H1 (cell line): ENCODE data around the gene PAX7.

Experiments
- ATF2 ChIP-seq: IDR thresholded peaks from 2 replicates; pipeline ENCODE4 v1.6.1; 2012; ENCODE audit warnings: low read length, inconsistent platforms
- BCL11A ChIP-seq, 2 experiments: IDR thresholded peaks; one replicate each; pipeline ENCODE4 v1.6.1; 2011; ENCODE audit warnings: low read depth in 2 of 2, low read length in 2 of 2, mild to moderate bottlenecking in 2 of 2
- CREB1 ChIP-seq: IDR thresholded peaks from 2 replicates; pipeline ENCODE4 v1.6.1; 2012; ENCODE audit warnings: inconsistent platforms
- EP300 ChIP-seq, 2 experiments: IDR thresholded peaks; 1 replicate in 1 of 2; 2 replicates in 1 of 2; pipeline ENCODE4 v1.6.1; 2011 to 2012; ENCODE audit warnings: low read depth in 2 of 2, low read length in 2 of 2, mild to moderate bottlenecking in 2 of 2, borderline replicate concordance in 1 of 2, inconsistent platforms in 1 of 2, moderate library complexity in 1 of 2
- JUND ChIP-seq: IDR thresholded peaks from 2 replicates; pipeline ENCODE4 v1.6.1; 2011; ENCODE audit warnings: mild to moderate bottlenecking, improper control_type of control experiment, low read length
- NANOG ChIP-seq: IDR thresholded peaks from 2 replicates; pipeline ENCODE4 v1.6.1; 2011; ENCODE audit warnings: low read length, low read depth, mild to moderate bottlenecking, inconsistent platforms; ENCODE audit not compliant: insufficient read depth, poor library complexity, severe bottlenecking
- POLR2A ChIP-seq, 2 experiments: IDR thresholded peaks; 1 replicate in 1 of 2; 2 replicates in 1 of 2; pipeline ENCODE4 v1.6.1; 2011; ENCODE audit warnings: low read depth in 2 of 2, low read length in 2 of 2, mild to moderate bottlenecking in 2 of 2; ENCODE audit errors: control extremely low read depth in 1 of 2
- POLR2AphosphoS5 ChIP-seq: IDR thresholded peaks from 2 replicates; pipeline ENCODE4 v1.6.1; 2011; ENCODE audit warnings: low read depth, low read length
- SRF ChIP-seq: IDR thresholded peaks from 2 replicates; pipeline ENCODE4 v1.6.1; 2011; ENCODE audit warnings: mild to moderate bottlenecking, low read depth, low read length, moderate library complexity
- ZNF274 ChIP-seq: IDR thresholded peaks from 2 replicates; pipeline ENCODE4 v1.7.0; 2012; ENCODE audit warnings: low read length, borderline replicate concordance; ENCODE audit errors: extremely low read depth
- TF ChIP-seq, protein P1 (sequence below): fragments of 300-600 bp; sonication (generic); IDR thresholded peaks from 2 replicates; pipeline ENCODE4 v1.7.1; 2012; ENCODE audit warnings: low read length, moderate library complexity, mild to moderate bottlenecking, inconsistent platforms; ENCODE audit not compliant: insufficient replicate concordance
- TF ChIP-seq, protein P2 (sequence below): IDR thresholded peaks from 2 replicates; pipeline ENCODE4 v1.6.1; 2012; ENCODE audit warnings: inconsistent platforms
- TF ChIP-seq, protein P3 (sequence below), 3 experiments: IDR thresholded peaks; 1 replicate in 2 of 3; 2 replicates in 1 of 3; pipeline versions ENCODE4 v1.5.1 to v1.6.1; 2011; ENCODE audit warnings: low read length in 3 of 3, mild to moderate bottlenecking in 3 of 3, inconsistent platforms in 2 of 3, low read depth in 1 of 3, moderate library complexity in 1 of 3; ENCODE audit not compliant: insufficient read depth in 1 of 3; ENCODE audit errors: control extremely low read depth in 1 of 3

- TF ChIP-seq POLR2A (IDR thresholded peaks at IDR 0.05; ENCODE audit: control extremely low read depth in 1 of 2, low read depth in 2 of 2, low read length in 2 of 2) (no peak), ZNF274 (no peak), NANOG (no peak), CREB1 (no peak), BCL11A (IDR thresholded peaks at IDR 0.05; ENCODE audit: low read depth in 2 of 2, low read length in 2 of 2) (no peak), EP300 (IDR thresholded peaks at IDR 0.05; ENCODE audit: borderline replicate concordance in 1 of 2, low read depth in 2 of 2, low read length in 2 of 2) (no peak), ATF2 (no peak), SRF (no peak), POLR2AphosphoS5 (no peak), JUND (no peak)
- TF ChIP-seq, protein P1, sequence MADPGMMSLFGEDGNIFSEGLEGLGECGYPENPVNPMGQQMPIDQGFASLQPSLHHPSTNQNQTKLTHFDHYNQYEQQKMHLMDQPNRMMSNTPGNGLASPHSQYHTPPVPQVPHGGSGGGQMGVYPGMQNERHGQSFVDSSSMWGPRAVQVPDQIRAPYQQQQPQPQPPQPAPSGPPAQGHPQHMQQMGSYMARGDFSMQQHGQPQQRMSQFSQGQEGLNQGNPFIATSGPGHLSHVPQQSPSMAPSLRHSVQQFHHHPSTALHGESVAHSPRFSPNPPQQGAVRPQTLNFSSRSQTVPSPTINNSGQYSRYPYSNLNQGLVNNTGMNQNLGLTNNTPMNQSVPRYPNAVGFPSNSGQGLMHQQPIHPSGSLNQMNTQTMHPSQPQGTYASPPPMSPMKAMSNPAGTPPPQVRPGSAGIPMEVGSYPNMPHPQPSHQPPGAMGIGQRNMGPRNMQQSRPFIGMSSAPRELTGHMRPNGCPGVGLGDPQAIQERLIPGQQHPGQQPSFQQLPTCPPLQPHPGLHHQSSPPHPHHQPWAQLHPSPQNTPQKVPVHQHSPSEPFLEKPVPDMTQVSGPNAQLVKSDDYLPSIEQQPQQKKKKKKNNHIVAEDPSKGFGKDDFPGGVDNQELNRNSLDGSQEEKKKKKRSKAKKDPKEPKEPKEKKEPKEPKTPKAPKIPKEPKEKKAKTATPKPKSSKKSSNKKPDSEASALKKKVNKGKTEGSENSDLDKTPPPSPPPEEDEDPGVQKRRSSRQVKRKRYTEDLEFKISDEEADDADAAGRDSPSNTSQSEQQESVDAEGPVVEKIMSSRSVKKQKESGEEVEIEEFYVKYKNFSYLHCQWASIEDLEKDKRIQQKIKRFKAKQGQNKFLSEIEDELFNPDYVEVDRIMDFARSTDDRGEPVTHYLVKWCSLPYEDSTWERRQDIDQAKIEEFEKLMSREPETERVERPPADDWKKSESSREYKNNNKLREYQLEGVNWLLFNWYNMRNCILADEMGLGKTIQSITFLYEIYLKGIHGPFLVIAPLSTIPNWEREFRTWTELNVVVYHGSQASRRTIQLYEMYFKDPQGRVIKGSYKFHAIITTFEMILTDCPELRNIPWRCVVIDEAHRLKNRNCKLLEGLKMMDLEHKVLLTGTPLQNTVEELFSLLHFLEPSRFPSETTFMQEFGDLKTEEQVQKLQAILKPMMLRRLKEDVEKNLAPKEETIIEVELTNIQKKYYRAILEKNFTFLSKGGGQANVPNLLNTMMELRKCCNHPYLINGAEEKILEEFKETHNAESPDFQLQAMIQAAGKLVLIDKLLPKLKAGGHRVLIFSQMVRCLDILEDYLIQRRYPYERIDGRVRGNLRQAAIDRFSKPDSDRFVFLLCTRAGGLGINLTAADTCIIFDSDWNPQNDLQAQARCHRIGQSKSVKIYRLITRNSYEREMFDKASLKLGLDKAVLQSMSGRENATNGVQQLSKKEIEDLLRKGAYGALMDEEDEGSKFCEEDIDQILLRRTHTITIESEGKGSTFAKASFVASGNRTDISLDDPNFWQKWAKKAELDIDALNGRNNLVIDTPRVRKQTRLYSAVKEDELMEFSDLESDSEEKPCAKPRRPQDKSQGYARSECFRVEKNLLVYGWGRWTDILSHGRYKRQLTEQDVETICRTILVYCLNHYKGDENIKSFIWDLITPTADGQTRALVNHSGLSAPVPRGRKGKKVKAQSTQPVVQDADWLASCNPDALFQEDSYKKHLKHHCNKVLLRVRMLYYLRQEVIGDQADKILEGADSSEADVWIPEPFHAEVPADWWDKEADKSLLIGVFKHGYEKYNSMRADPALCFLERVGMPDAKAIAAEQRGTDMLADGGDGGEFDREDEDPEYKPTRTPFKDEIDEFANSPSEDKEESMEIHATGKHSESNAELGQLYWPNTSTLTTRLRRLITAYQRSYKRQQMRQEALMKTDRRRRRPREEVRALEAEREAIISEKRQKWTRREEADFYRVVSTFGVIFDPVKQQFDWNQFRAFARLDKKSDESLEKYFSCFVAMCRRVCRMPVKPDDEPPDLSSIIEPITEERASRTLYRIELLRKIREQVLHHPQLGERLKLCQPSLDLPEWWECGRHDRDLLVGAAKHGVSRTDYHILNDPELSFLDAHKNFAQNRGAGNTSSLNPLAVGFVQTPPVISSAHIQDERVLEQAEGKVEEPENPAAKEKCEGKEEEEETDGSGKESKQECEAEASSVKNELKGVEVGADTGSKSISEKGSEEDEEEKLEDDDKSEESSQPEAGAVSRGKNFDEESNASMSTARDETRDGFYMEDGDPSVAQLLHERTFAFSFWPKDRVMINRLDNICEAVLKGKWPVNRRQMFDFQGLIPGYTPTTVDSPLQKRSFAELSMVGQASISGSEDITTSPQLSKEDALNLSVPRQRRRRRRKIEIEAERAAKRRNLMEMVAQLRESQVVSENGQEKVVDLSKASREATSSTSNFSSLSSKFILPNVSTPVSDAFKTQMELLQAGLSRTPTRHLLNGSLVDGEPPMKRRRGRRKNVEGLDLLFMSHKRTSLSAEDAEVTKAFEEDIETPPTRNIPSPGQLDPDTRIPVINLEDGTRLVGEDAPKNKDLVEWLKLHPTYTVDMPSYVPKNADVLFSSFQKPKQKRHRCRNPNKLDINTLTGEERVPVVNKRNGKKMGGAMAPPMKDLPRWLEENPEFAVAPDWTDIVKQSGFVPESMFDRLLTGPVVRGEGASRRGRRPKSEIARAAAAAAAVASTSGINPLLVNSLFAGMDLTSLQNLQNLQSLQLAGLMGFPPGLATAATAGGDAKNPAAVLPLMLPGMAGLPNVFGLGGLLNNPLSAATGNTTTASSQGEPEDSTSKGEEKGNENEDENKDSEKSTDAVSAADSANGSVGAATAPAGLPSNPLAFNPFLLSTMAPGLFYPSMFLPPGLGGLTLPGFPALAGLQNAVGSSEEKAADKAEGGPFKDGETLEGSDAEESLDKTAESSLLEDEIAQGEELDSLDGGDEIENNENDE = no peak
- TF ChIP-seq, protein P2, sequence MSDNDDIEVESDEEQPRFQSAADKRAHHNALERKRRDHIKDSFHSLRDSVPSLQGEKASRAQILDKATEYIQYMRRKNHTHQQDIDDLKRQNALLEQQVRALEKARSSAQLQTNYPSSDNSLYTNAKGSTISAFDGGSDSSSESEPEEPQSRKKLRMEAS = no peak
- TF ChIP-seq, protein P3, sequence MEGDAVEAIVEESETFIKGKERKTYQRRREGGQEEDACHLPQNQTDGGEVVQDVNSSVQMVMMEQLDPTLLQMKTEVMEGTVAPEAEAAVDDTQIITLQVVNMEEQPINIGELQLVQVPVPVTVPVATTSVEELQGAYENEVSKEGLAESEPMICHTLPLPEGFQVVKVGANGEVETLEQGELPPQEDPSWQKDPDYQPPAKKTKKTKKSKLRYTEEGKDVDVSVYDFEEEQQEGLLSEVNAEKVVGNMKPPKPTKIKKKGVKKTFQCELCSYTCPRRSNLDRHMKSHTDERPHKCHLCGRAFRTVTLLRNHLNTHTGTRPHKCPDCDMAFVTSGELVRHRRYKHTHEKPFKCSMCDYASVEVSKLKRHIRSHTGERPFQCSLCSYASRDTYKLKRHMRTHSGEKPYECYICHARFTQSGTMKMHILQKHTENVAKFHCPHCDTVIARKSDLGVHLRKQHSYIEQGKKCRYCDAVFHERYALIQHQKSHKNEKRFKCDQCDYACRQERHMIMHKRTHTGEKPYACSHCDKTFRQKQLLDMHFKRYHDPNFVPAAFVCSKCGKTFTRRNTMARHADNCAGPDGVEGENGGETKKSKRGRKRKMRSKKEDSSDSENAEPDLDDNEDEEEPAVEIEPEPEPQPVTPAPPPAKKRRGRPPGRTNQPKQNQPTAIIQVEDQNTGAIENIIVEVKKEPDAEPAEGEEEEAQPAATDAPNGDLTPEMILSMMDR (IDR thresholded peaks at IDR 0.05; ENCODE audit: control extremely low read depth in 1 of 3, insufficient read depth in 1 of 3, low read depth in 1 of 3, low read length in 3 of 3) = no peak
These were observed 37.4 kb downstream of the PAX7 start for GRCh38 chr1:18668046-18668445.
